Chondrocyte (in vitro differentiated cells): ENCODE data around the gene PDLIM5. TPM values are rescaled to one million over a fixed set of nuclear protein-coding genes. Genes with fewer than 3 reads are reported as not detected.
"Not testable (repeated sequence)": the region's sequence is repeated elsewhere in the genome, so short reads cannot be mapped to it uniquely, and the experiment has no call there.

Source experiments
- DNase-seq: peaks from one replicate; pipeline ENCODE4 v3.0.0; 2021; ENCODE audit warnings: mixed read lengths, low spot score
- H3K27ac Mint-ChIP-seq: one replicate; pipeline ENCODE4 v1.8.0; 2021; ENCODE audit warnings: mild to moderate bottlenecking, moderate library complexity, mixed read lengths; ENCODE audit not compliant: unreplicated experiment
- H3K27me3 Mint-ChIP-seq: 2 replicates; pipeline ENCODE4 v1.8.0; 2021; ENCODE audit warnings: low read depth, mixed read lengths
- H3K36me3 Mint-ChIP-seq: 2 replicates; pipeline ENCODE4 v1.8.0; 2021; ENCODE audit warnings: low read depth, mixed read lengths
- H3K4me1 Mint-ChIP-seq: 2 replicates; pipeline ENCODE4 v1.8.0; 2021; ENCODE audit warnings: low read depth, mild to moderate bottlenecking, mixed read lengths
- H3K4me3 Mint-ChIP-seq: one replicate; pipeline ENCODE4 v1.8.0; 2021; ENCODE audit warnings: mild to moderate bottlenecking, moderate library complexity, mixed read lengths; ENCODE audit not compliant: unreplicated experiment
- H3K9me3 Mint-ChIP-seq: 2 replicates; pipeline ENCODE4 v1.8.0; 2021; ENCODE audit warnings: low read depth, mixed read lengths
- total RNA-seq: library from RNA; stranded (reverse); gene quantifications from 3 replicates; pipeline ENCODE4 v1.2.1, GENCODE V29; 2021
- TF ChIP-seq, protein P1 (sequence below): fragments of 200-600 bp; sonication (generic); IDR thresholded peaks from 2 replicates; pipeline ENCODE4 v1.5.0; 2021; ENCODE audit warnings: antibody characterized with exemption, mild to moderate bottlenecking, moderate library complexity

The PDLIM5 gene
- total RNA-seq, 1 donor from 2014 or later = 329 TPM

DNA sequence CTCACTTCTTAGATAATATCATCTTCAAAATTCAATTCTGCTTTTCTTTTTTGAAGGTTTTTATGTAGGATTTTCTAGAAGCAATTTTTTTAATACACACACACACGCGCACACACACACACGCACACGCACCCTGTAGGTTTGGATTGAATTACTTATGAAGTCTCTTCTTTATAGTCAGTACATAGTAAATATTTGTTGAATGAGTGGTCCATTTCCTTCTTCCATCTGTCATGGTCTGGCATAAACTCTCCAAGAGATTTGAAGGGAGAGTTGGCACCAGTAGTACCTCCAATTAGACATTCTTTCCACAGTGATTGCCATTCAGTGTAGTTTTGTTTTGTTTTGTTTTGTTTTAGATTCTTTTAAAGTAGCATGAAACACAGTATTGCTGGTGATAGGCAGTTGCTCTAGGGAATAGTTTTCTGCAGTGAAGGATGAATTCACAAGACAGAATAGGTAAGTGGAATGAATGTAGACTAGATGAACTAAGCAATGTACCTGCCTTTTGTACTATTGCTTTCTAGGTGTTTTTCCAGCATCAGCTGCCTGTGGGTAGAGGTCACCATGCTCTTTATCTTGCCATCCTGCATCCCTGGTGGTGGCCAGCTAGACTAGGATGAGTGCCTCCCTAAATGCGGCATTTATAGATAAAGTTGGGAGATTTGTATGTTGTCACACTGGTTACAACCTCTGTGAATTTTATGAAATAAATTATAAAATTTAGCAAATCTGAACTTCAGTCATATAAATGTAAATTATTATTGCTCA, 20.5 kb downstream of the PDLIM5 start:
- Mint-ChIP-seq H3K27me3 (no peaks in the 10 kb centered on the region), H3K36me3 (peaks cover 13% of the 10 kb centered on the region), H3K9me3 (no peaks in the 10 kb centered on the region), H3K27ac (peak overlapping the region; percentile 28), H3K4me1 (peaks cover 72% of the 10 kb centered on the region), H3K4me3 (no peak overlapping the region)
- DNase-seq = no peak
- TF ChIP-seq, protein P1, sequence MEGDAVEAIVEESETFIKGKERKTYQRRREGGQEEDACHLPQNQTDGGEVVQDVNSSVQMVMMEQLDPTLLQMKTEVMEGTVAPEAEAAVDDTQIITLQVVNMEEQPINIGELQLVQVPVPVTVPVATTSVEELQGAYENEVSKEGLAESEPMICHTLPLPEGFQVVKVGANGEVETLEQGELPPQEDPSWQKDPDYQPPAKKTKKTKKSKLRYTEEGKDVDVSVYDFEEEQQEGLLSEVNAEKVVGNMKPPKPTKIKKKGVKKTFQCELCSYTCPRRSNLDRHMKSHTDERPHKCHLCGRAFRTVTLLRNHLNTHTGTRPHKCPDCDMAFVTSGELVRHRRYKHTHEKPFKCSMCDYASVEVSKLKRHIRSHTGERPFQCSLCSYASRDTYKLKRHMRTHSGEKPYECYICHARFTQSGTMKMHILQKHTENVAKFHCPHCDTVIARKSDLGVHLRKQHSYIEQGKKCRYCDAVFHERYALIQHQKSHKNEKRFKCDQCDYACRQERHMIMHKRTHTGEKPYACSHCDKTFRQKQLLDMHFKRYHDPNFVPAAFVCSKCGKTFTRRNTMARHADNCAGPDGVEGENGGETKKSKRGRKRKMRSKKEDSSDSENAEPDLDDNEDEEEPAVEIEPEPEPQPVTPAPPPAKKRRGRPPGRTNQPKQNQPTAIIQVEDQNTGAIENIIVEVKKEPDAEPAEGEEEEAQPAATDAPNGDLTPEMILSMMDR = no peak

DNA sequence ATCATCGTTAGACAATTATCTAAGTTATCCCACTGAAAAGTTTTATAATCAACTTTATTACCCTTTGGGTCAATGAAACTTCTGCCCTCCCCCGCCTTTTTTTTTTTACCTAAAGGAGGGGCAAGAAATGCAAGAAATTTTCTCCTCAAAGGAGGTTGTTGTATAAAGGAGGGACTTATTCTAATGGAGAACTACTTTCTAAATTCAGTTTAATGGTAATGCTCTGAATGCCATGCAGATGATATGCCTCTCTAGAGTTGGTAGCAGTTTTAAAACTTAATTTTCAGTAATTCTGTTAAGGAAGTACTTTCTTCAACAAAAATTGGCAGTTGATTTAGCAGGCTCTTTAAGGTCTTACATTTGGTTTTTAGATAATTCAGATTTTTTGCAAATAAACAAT, 23.3 kb downstream of the PDLIM5 start:
- no peak overlapping the region for H3K4me3 Mint-ChIP-seq
- H3K36me3 Mint-ChIP-seq = peaks cover 7% of the 10 kb centered on the region
- TF ChIP-seq, protein P1 = no peak
- peaks cover 69% of the 10 kb centered on the region for H3K4me1 Mint-ChIP-seq
- no peak for DNase-seq
- H3K27me3 Mint-ChIP-seq = no peaks in the 10 kb centered on the region
- no peaks in the 10 kb centered on the region for H3K9me3 Mint-ChIP-seq
- H3K27ac Mint-ChIP-seq = no peak overlapping the region

DNA sequence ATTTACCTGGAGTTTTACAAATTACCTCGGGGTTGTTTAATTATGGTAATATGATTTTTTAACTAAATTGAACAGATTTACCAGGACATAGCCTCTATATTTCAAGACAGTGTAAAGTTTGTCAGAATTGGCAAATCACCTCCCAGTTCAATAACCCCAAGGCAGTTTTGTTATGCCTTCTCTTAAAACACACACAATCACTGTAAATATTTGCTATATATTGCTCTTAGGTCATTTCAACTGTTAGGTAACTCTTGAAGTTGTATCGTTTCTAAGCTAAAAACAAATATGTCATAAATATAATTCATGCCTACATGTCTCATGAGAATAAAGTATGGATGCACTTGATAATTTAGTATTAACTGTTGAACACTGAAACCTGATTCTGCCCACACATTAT, 24.1 kb downstream of the PDLIM5 start:
- Mint-ChIP-seq H3K27ac (no peak overlapping the region), H3K27me3 (no peaks in the 10 kb centered on the region), H3K36me3 (peaks cover 5% of the 10 kb centered on the region), H3K4me1 (peaks cover 69% of the 10 kb centered on the region), H3K9me3 (no peaks in the 10 kb centered on the region), H3K4me3 (no peak overlapping the region)
- TF ChIP-seq, protein P1 = no peak
- no peak for DNase-seq

DNA sequence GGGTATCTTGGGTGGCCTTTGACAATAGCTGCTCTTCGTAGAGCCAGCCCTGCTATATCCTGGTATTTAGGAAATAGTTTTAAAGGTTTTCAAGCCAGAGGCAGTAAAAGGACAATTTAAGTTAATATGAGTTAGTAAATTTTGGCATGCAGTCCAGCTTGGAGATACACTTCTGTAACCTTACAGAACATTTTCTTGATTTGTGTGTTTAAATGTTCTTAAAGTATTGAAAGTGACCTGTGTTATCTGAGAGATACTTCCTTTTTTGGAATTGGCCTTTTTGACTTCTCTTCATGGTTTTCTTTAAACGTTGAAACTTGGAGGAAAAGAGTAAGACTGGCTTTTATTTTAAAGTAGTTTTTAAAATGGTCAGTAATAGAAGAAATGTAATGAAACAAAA, 25.5 kb downstream of the PDLIM5 start:
- Mint-ChIP-seq H3K27ac (peak overlapping the region; percentile 83), H3K9me3 (no peaks in the 10 kb centered on the region), H3K36me3 (peaks cover 5% of the 10 kb centered on the region), H3K27me3 (no peaks in the 10 kb centered on the region), H3K4me1 (peaks cover 64% of the 10 kb centered on the region), H3K4me3 (no peak overlapping the region)
- TF ChIP-seq, protein P1 = no peak
- no peak for DNase-seq

DNA sequence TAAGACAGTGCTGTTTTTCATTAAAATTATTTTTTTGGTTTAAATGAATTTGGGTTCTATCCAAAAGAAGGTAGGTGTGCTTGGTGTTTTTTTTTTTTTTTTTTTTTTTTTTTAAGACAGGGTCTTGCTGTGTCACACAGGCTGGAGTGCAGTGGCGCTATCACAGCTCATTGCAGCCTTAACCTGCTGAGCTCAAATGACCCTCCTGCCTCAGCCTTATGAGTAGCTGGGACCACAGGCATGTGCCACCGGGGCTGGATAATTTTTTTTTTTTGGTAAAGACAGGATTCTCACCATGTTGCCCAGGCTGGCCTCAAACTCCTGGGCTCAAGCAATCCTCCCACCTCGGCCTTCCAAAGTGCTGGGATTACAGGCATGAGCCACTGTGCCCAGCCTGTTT, 27.1 kb downstream of the PDLIM5 start:
- not testable (repeated sequence) for H3K4me3 Mint-ChIP-seq, H3K9me3 Mint-ChIP-seq
- peak overlapping the region; percentile 73 for H3K27ac Mint-ChIP-seq

More for the DNA sequence above, 27.1 kb downstream of the PDLIM5 start:
- H3K36me3 Mint-ChIP-seq, DNase-seq, H3K27me3 Mint-ChIP-seq: not testable (repeated sequence)
- H3K4me1 Mint-ChIP-seq = peaks cover 62% of the 10 kb centered on the region
